ENCODE data around the gene CADPS.

GRCh38 chr3:62653796-62654195, 221.4 kb downstream of the CADPS start:
- TF ChIP-seq EZH2 (IDR thresholded peaks at IDR 0.05; ENCODE audit: low read depth) (no peak), CTCF (conservative IDR thresholded peaks at IDR 0.05) (no peak)

Measured in PC-9 (cell line).